Right lobe of liver (tissue), 4 donors: ENCODE measurements around the gene KIAA1671.

Experiments used
- CTCF ChIP-seq, 4 donors: fragments of 200-600 bp in 3 of 4; fragments of 450-650 bp in 1 of 4; IDR thresholded peaks; one replicate each; pipeline versions ENCODE4 v1.5.1 to v1.8.0; 2016 to 2022; ENCODE audit warnings: antibody characterized with exemption in 4 of 4, mild to moderate bottlenecking in 2 of 4
- POLR2A ChIP-seq: fragments of 450-650 bp; IDR thresholded peaks from one replicate; pipeline ENCODE4 v1.6.1; 2017; ENCODE audit warnings: antibody characterized with exemption, mild to moderate bottlenecking
- donor health status: DM: no; HTN: no; CAD: no.
- donor health status: DM: no; HTN: no; CAD: no.
- donor health status: DM: no; HTN: yes; CAD: no.

GRCh38 chr22:25018009-25018408, 65.5 kb downstream of the KIAA1671 start:
- TF ChIP-seq CTCF (IDR thresholded peaks at IDR 0.05), result no peak
- no peak for TF ChIP-seq POLR2A
